ENCODE results near the gene NDUFS5.

DNA sequence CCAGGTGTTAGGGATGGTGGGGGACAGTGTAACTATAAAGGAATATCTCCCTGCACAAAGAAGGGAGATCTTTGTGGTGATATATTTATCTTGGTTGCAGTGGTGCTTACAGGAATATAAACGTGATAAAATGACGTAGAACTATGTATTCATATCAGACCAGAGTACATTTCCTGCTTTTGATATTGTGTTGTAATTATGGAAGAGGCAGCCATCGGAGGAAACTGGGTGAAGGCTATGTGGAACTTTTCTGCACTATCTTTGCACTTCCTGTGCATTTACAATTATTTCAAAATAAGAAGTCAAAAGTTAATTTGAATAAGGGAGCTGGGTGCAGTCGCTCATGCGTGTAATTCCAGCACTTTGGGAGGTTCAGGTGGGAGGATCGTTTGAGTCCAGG is 37.6 kb downstream of the NDUFS5 start:
- no peak for TF ChIP-seq EP300 (IDR thresholded peaks at IDR 0.05; ENCODE audit: borderline replicate concordance)
- no peak for TF ChIP-seq EGR1 (IDR thresholded peaks at IDR 0.05)
- TF ChIP-seq, protein P1, sequence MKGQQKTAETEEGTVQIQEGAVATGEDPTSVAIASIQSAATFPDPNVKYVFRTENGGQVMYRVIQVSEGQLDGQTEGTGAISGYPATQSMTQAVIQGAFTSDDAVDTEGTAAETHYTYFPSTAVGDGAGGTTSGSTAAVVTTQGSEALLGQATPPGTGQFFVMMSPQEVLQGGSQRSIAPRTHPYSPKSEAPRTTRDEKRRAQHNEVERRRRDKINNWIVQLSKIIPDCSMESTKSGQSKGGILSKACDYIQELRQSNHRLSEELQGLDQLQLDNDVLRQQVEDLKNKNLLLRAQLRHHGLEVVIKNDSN (IDR thresholded peaks at IDR 0.05) = no peak
- TF ChIP-seq TCF12 (IDR thresholded peaks at IDR 0.05; ENCODE audit: low read depth) = no peak
- TF ChIP-seq RAD21 (IDR thresholded peaks at IDR 0.05; ENCODE audit: low read depth) = no peak
- TF ChIP-seq, protein P2, sequence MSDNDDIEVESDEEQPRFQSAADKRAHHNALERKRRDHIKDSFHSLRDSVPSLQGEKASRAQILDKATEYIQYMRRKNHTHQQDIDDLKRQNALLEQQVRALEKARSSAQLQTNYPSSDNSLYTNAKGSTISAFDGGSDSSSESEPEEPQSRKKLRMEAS (IDR thresholded peaks at IDR 0.05) = no peak
- no peak for TF ChIP-seq TAF1 (IDR thresholded peaks at IDR 0.05; ENCODE audit: low read depth)
- no peak for TF ChIP-seq ZBTB7A (IDR thresholded peaks at IDR 0.05; ENCODE audit: low read depth)
- TF ChIP-seq FOXM1 (IDR thresholded peaks at IDR 0.05; ENCODE audit: borderline replicate concordance, low read depth) = no peak
- TF ChIP-seq, protein P3, sequence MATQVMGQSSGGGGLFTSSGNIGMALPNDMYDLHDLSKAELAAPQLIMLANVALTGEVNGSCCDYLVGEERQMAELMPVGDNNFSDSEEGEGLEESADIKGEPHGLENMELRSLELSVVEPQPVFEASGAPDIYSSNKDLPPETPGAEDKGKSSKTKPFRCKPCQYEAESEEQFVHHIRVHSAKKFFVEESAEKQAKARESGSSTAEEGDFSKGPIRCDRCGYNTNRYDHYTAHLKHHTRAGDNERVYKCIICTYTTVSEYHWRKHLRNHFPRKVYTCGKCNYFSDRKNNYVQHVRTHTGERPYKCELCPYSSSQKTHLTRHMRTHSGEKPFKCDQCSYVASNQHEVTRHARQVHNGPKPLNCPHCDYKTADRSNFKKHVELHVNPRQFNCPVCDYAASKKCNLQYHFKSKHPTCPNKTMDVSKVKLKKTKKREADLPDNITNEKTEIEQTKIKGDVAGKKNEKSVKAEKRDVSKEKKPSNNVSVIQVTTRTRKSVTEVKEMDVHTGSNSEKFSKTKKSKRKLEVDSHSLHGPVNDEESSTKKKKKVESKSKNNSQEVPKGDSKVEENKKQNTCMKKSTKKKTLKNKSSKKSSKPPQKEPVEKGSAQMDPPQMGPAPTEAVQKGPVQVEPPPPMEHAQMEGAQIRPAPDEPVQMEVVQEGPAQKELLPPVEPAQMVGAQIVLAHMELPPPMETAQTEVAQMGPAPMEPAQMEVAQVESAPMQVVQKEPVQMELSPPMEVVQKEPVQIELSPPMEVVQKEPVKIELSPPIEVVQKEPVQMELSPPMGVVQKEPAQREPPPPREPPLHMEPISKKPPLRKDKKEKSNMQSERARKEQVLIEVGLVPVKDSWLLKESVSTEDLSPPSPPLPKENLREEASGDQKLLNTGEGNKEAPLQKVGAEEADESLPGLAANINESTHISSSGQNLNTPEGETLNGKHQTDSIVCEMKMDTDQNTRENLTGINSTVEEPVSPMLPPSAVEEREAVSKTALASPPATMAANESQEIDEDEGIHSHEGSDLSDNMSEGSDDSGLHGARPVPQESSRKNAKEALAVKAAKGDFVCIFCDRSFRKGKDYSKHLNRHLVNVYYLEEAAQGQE (IDR thresholded peaks at IDR 0.05; ENCODE audit: low read depth) = no peak

All from Ishikawa (cell line).